Right cardiac atrium (tissue), 5 donors: Measurements from ENCODE around the gene FADS3. TPM values are rescaled to one million over a fixed set of nuclear protein-coding genes. Genes with fewer than 3 reads are reported as not detected.

ENCODE experiments used
- ATAC-seq, 2 donors: fragments of 200-7000 bp; cut with Tn5 transposase; one replicate each; pipeline versions ENCODE4 v1.8.0 to v1.9.1; 2020; ENCODE audit warnings: moderate library complexity in 2 of 2, mild to moderate bottlenecking in 1 of 2
- DNase-seq, 3 donors: peaks; one replicate each; pipeline ENCODE4 v3.0.0-alpha.2; 2020
- H3K27ac ChIP-seq: one replicate; pipeline ENCODE4 v1.5.1; 2013; ENCODE audit warnings: mild to moderate bottlenecking, low read length, control low read depth, moderate library complexity
- H3K27me3 ChIP-seq: one replicate; pipeline ENCODE4 v1.6.1; 2013; ENCODE audit not compliant: control insufficient read depth, insufficient read depth
- H3K4me1 ChIP-seq: one replicate; pipeline ENCODE4 v1.6.1; 2013; ENCODE audit warnings: low read length; ENCODE audit not compliant: control insufficient read depth, insufficient read depth
- H3K4me3 ChIP-seq: one replicate; pipeline ENCODE4 v1.5.1; 2013; ENCODE audit warnings: low read length, control low read depth
- H3K9me3 ChIP-seq: one replicate; pipeline ENCODE4 v1.6.1; 2013; ENCODE audit warnings: low read length; ENCODE audit not compliant: control insufficient read depth
- WGBS: extraction: QIAGEN DNeasy Blood & Tissue Kit; methylation state at CpG from one replicate; pipeline ENCODE4 v1.1.7; 2013; 5-methylcytosine and 5-hydroxymethylcytosine counted together
- intact Hi-C, 4 donors: fragments of 100-400 bp; cut with DNase I; formaldehyde crosslinking; loops; one replicate each; pipeline versions ENCODE4 v1.11.0 to v1.14.0; 2022 to 2023
- polyA plus RNA-seq: library from polyadenylated mRNA; stranded (reverse); fragments of 200-250 nt; gene quantifications from one replicate; pipeline ENCODE4 v1.2.3, GENCODE V29; 2013
- total RNA-seq, 4 donors: library from RNA; stranded (reverse); fragmentation: NEBNext Ultra II Directional; extraction: Animal tissue kit (Norgen Biotek cat#: 25700); gene quantifications; one replicate each; pipeline ENCODE4 v1.2.1, GENCODE V29; 2021
- donor health status: healthy with polysubstance abuse.
- donor health status: DM: no; HTN: yes; CAD: no.
- donor health status: DM: no; HTN: no; CAD: no.
- donor health status: DM: no; HTN: yes; CAD: no; lungs with severe emphysema.
- donor health status: DM: yes; HTN: yes; CAD: no.

The FADS3 gene
- total and polyA plus RNA-seq, 5 donors: 37.5 to 50.1 (median 43.1) TPM

DNA sequence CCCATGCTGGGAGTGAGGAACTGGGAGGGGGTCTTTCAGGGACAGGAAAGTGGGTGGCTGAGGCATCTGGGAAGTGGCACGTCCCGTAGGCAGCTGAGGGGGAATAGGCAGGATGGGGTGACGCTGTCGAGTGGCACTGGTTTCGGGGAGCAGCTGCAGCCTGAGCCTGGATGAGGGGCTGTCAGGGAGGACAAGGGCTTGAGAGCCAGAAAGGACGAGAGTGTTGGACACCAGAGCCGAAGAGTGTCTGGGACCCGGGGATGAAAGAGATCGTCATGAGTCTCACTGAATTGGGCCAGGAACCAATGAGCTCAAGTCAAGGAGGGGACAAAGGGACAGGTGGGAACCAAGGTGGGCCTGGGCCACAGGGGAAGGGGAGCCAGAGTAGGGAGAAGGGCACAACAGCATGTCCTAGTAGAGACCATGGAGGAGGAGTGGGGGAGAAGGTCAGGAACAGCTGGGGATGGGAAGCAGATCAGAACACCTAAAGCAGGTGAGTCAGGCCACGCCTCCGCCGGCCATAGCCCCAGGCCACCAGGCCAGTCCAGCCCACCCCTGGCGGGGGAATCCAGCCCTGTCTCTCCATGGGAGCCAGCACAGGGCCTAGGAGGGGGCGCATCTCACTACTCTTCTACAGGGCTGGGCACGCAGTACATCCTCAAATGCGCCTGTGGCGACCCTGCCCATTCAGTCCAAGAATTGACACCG is 21.8 kb upstream of the FADS3 start:
- peaks cover 11% of the 10 kb centered on the region for H3K4me1 ChIP-seq
- intact Hi-C loops: no loop called here
- no peak overlapping the region for H3K27ac ChIP-seq
- H3K9me3 ChIP-seq: no peaks in the 10 kb centered on the region
- ATAC-seq (no peak), DNase-seq (peak in 1 of 3 donors; percentile 43)
- whole genome bisulfite sequencing: 73% methylated on average over 18 of the region's 18 CpGs
- H3K27me3 ChIP-seq: no peaks in the 10 kb centered on the region
- no peak overlapping the region for H3K4me3 ChIP-seq

DNA sequence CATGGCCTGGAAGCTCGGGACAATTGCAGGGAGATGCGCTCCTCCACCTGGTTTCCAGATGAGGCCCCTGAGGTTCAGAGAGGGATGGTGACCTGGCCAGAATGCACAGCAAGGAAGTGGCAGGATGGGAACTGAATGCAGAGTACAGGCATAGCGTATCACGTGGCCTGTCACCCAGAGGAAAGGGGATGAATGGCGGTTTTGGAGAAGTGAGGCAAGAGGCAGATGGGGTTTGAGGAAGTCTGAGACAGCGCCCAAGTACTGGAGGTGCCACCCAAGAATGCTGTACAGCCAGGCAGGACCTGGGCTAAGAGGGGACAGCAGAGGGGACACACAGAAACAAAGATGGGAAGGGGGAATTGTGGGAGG is 21.2 kb upstream of the FADS3 start:
- peak in 1 of 2 donors; percentile 9 for ATAC-seq

DNA sequence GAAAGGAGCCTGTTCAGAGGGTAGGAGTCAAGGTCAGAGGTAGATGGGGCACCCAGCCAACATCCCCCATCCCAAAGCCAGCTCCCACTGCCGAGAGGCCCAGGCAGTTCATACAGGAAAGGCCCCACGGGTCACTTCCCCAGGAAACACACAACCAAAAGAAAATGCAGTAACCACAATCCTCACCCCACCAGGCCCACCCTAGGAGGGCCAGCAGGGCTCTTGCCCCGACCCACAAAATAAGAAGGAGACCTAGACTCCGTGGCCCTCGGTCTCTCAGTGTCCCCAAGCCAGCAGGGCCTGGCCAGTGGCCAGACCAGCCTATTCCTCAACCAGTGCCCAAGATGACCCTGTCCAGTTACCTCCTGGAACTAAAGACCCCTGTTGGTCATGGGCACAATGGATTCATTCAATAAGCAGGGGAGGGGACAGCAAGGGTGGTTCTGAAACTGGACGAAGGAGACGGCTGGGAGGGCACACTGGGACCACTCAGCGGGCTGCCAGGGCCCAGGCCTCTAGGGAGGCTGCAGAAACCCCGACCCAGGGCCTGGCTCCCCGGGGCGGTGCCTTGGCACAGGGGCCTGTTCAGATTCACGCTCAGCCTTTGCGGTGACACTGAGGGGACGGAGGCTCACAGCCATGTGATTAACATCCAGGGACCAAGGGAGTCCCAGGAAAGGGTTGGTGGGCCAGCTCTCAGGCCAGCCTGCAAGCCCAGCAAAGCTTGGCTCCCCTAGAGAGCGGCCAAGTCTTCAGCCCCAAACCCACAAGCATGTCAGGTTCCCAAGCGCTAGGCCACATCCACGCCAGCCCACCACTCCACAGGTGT is 20.6 kb upstream of the FADS3 start:
- ATAC-seq (no peak), DNase-seq (peak; percentile 26 to 76 (median 65))
- Histone ChIP-seq H3K27ac (no peak overlapping the region), H3K4me1 (peaks cover 8% of the 10 kb centered on the region), H3K27me3 (no peaks in the 10 kb centered on the region), H3K4me3 (no peak overlapping the region), H3K9me3 (no peaks in the 10 kb centered on the region)
- intact Hi-C loops: no loop called here
- WGBS: 53% methylated on average over 17 of the region's 17 CpGs

More for the DNA sequence above, 21.2 kb upstream of the FADS3 start:
- H3K27ac ChIP-seq: no peak overlapping the region
- H3K4me1 ChIP-seq: peaks cover 8% of the 10 kb centered on the region
- peak in 2 of 3 donors; percentile 31 to 49 for DNase-seq
- intact Hi-C loops: no loop called here
- 85% methylated on average over 6 of the region's 6 CpGs for WGBS
- H3K9me3 ChIP-seq: no peaks in the 10 kb centered on the region
- no peaks in the 10 kb centered on the region for H3K27me3 ChIP-seq
- H3K4me3 ChIP-seq: no peak overlapping the region

DNA sequence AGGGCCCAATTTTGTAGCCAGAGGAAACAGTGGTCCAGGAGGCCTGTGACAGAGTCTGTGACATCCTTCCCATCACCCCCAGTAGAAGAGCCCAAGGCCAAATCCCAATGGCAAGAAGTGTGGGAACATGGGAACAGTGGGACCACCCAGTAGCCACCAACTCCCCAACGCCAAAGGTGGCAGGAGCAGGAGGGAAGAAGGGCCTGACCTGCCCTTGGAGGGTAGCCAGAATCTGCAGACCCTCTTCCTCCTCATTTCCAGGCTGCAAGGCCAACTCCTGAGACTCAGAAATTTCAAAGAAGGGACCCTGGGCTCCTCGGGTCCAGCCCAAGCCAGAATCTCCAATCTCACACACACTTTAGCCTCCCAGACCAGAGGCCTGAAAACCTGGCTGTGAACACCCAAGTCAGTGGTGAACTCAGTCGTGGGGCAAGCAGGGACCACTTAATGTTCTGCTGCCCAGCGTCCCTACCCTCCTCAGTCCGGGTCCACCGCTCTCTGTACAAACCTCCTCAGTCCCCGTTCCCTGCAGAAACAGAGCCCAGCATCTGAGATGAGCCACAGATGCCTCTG is 19.9 kb upstream of the FADS3 start:
- H3K9me3 ChIP-seq: no peaks in the 10 kb centered on the region
- intact Hi-C loops: no loop called here
- peak in 1 of 3 donors; percentile 32 for DNase-seq
- no peaks in the 10 kb centered on the region for H3K27me3 ChIP-seq
- WGBS: 70% methylated on average over 7 of the region's 7 CpGs
- no peak overlapping the region for H3K27ac ChIP-seq
- peaks cover 8% of the 10 kb centered on the region for H3K4me1 ChIP-seq
- no peak for ATAC-seq
- no peak overlapping the region for H3K4me3 ChIP-seq

DNA sequence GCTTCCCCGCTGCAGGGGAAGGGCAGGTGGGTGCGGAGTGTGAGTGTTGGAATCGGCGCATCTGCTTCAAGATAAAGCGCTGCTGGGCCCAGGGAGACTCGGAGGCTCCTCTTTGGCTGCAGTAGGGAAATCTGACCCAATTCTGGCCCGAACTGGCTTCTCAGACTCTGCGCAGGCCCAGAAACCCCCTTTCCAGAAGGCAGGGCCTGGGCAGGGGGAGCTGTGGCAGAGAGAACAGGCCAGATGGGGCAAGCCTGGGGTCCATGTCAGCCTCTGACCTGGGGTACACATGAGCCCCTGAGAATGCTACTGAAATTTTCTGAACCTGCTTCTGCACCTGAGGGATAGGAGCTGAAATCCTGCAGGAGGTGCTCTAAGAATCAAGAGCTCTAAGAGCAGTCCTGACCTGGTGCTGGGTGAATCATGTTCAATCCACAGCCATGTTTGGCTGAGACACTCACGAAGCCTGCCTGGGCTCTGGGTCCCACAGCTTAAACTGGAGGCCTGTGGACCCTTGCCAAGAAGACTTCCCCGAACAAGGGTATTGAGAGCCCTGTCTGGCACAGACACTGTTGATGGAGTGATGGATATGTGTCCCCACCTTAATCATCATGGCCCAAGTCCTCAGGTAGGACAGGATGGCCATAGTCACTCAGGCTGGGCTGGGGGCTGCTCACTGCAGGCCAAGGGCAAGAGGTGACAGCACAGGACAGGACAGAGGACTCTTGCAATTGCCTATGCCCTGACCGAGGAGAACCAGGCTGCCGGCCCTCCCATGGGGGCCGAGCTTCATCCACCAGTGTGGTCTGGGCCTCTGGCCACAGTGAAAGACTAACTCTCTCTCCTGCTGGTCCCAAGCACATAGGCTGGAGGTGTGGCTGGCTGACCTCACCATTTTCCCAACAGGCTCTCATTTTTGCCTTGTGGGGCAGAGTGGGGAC is 19.1 kb upstream of the FADS3 start:
- no peak overlapping the region for H3K4me3 ChIP-seq
- intact Hi-C loops: no loop called here
- WGBS: 65% methylated on average over 13 of the region's 13 CpGs
- H3K27me3 ChIP-seq: no peaks in the 10 kb centered on the region
- DNase-seq: peak; percentile 38 to 75 (median 66)
- H3K9me3 ChIP-seq: no peaks in the 10 kb centered on the region
- peak; percentile 14 to 20 for ATAC-seq
- no peak overlapping the region for H3K27ac ChIP-seq
- peaks cover 8% of the 10 kb centered on the region for H3K4me1 ChIP-seq

DNA sequence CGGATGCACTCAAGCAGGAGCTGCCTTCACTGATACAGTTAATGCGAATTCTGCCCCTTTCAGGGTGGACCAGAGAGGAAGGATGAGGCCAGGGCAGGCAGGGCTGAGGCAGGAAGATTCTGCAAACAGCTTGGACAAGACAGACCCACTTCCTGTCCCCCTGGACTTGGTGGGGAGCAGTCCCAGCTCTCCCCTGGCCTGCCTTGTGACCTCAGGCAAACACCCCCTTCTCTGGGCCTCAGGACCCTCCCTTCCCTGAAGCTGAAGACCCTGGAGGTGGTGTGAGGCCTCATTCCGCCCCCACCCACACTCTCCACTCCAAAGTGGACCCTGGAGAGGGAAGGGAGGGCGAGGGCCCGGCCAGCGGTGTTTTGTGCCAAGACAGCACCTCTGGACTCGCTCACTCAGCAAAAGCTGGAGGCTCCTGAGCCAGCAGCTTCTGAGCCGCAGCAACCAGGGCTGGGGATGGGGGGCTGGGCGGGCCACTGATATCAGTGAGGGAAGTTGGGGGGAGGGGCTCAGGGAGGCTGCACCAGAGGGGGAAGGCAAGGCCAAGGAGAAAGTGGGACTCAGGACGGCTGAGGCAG is 17.5 kb upstream of the FADS3 start:
- WGBS: 40% methylated on average over 10 of the region's 10 CpGs
- no peak overlapping the region for H3K4me3 ChIP-seq
- H3K4me1 ChIP-seq: peaks cover 6% of the 10 kb centered on the region
- H3K9me3 ChIP-seq: no peaks in the 10 kb centered on the region
- no peaks in the 10 kb centered on the region for H3K27me3 ChIP-seq
- ATAC-seq: peak; percentile 21 to 41
- H3K27ac ChIP-seq: no peak overlapping the region
- intact Hi-C loops: no loop called here
- peak; percentile 68 to 92 (median 92) for DNase-seq

DNA sequence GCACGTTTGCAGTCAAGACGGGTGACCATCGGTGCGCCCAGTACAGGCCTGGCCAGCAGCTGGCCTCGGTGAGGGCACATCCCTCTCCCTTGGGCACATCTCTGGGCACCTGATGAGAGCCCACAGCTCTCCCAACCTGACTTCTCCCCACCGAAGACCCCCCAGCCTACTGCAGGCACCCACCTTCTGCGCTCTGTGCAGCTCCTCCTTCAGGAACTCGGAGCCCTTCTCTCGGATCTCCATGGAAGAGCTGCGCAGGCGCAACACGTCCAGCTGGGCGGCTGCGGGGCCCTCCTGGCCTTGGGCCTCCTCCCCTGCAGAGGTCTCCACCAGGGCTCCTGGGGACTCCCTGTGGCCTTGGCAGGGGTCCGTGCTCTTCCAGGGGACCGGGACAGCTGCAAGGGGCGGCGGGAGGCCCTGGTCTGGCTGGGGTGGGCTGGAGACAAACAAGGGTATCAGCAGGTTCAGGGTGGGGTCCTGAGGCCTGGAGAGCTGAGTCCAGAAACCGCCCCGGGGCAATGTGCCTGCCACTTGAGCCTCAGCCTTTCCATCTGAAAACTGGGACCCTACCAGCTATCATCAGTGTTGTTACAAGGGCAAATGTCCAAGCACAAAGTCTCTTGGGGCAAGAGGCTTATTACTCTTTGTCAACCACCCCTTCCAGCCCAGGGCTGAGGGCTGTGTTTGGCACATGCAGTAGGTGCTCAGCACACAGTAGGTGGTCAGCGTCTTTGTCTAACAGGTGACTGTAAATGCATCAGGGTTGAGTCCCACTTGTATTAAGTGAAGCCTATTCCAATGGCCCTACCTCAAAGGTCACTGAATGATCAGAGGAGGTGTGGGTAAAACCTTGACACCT is 16.8 kb upstream of the FADS3 start:
- intact Hi-C loops: no loop called here
- H3K4me1 ChIP-seq: peaks cover 6% of the 10 kb centered on the region
- H3K27ac ChIP-seq: no peak overlapping the region
- ATAC-seq: no peak
- no peaks in the 10 kb centered on the region for H3K9me3 ChIP-seq
- 91% methylated on average over 21 of the region's 21 CpGs for WGBS
- H3K4me3 ChIP-seq: no peak overlapping the region
- H3K27me3 ChIP-seq: no peaks in the 10 kb centered on the region
- DNase-seq: peak; percentile 7 to 40 (median 37)

DNA sequence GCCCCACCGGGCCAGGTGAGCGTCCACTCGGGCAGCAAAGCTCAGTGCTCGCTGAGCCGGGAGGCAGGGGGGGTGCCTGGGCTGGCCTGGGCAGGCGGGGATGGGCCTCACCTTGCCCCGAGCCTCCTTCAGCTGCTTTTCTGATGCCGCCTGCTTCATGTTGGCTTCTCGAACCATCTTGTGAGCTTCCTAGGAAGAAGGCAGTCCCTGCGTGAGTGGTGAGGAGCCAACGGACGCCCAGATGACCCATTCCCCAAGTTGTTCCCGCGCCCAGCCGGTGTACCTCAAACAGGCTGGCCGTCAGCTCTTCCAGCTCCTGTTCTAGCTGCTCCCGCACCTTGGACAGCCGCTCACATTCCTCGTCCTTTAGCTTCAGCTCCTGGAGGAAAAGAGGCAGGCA is 15.9 kb upstream of the FADS3 start:
- H3K27me3 ChIP-seq: no peaks in the 10 kb centered on the region
- H3K9me3 ChIP-seq: no peaks in the 10 kb centered on the region
- WGBS: 95% methylated on average over 19 of the region's 19 CpGs
- H3K4me1 ChIP-seq: peaks cover 6% of the 10 kb centered on the region
- DNase-seq: peak in 2 of 3 donors; percentile 10 to 33
- H3K4me3 ChIP-seq: no peak overlapping the region
- no peak for ATAC-seq
- intact Hi-C loops: no loop called here
- H3K27ac ChIP-seq: no peak overlapping the region

DNA sequence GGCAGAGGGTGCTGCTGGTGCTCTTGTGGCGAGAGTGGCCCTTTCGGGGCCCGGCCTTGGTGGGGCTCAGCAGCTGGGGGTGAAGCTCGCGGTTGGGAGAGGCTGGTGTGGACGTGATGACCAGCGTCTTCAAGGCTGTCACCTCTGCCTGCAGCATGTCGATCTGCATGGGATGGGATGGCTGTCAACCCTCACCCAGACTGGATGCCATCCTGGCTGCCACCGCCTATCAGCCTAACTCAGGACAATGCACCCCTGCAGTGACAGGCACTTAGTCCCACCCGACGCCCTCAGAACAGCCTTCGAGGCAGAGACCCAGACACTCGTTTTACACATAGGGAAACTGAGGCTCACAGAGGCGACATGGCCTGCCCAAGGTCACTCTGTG is 15.2 kb upstream of the FADS3 start:
- DNase-seq: peak; percentile 2 to 47 (median 37)
- Histone ChIP-seq H3K27ac (no peak overlapping the region), H3K9me3 (no peaks in the 10 kb centered on the region), H3K4me3 (no peak overlapping the region), H3K4me1 (peaks cover 3% of the 10 kb centered on the region), H3K27me3 (no peaks in the 10 kb centered on the region)
- no peak for ATAC-seq
- 88% methylated on average over 14 of the region's 14 CpGs for WGBS
- intact Hi-C loops: no loop called here
